GM23338 (cell line): Measurements from ENCODE around the gene ZNF525. TPM values are rescaled to one million over a fixed set of nuclear protein-coding genes. Genes with fewer than 3 reads are reported as not detected.

Source experiments
- ATAC-seq: fragments of 200-7000 bp; cut with Tn5 transposase; 3 replicates; pipeline ENCODE4 v1.9.1; 2020
- DNase-seq: peaks from one replicate; pipeline ENCODE4 v3.0.0-alpha.2; 2015; ENCODE audit warnings: low spot score
- H2AFZ ChIP-seq: fragments of 200-600 bp; sonication (generic); 2 replicates; pipeline ENCODE4 v1.8.0; 2016; ENCODE audit warnings: antibody characterized with exemption, mild to moderate bottlenecking, moderate library complexity
- H3F3A ChIP-seq: fragments of 200-600 bp; sonication (generic); replicated peaks from 2 replicates; pipeline ENCODE4 v1.8.0; 2017; ENCODE audit warnings: antibody characterized with exemption, mixed run types, low read depth
- H3K27ac ChIP-seq: fragments of 200-600 bp; sonication (generic); 2 replicates; pipeline ENCODE4 v1.6.1; 2016; ENCODE audit warnings: low read depth
- H3K27me3 ChIP-seq: fragments of 200-600 bp; sonication (generic); 2 replicates; pipeline ENCODE4 v1.8.0; 2016; ENCODE audit warnings: mild to moderate bottlenecking, mixed run types, moderate library complexity; ENCODE audit not compliant: insufficient read depth
- H3K36me3 ChIP-seq: fragments of 200-600 bp; sonication (generic); 2 replicates; pipeline ENCODE4 v1.8.0; 2016; ENCODE audit warnings: mild to moderate bottlenecking; ENCODE audit not compliant: insufficient read depth
- H3K4me1 ChIP-seq: fragments of 200-600 bp; sonication (generic); 2 replicates; pipeline ENCODE4 v1.8.0; 2016; ENCODE audit warnings: mild to moderate bottlenecking, moderate library complexity; ENCODE audit not compliant: insufficient read depth
- H3K4me2 ChIP-seq: fragments of 200-600 bp; sonication (generic); 2 replicates; pipeline ENCODE4 v1.7.1; 2017; ENCODE audit warnings: mixed run types
- H3K4me3 ChIP-seq: fragments of 200-600 bp; sonication (generic); 2 replicates; pipeline ENCODE4 v1.6.1; 2016; ENCODE audit warnings: mixed run types
- H3K79me2 ChIP-seq: fragments of 200-600 bp; sonication (generic); replicated peaks from 2 replicates; pipeline ENCODE4 v1.8.0; 2017; ENCODE audit warnings: mild to moderate bottlenecking; ENCODE audit not compliant: insufficient read depth
- H3K9me2 ChIP-seq: fragments of 200-600 bp; sonication (generic); 2 replicates; pipeline ENCODE4 v1.8.0; 2017; ENCODE audit not compliant: insufficient read depth
- H4K20me1 ChIP-seq: fragments of 200-600 bp; sonication (generic); replicated peaks from 2 replicates; pipeline ENCODE4 v1.8.0; 2017; ENCODE audit warnings: mild to moderate bottlenecking; ENCODE audit not compliant: insufficient read depth
- H3K27ac Mint-ChIP-seq: 2 replicates; pipeline ENCODE4 v1.8.0; 2020; ENCODE audit warnings: inconsistent platforms, mild to moderate bottlenecking, moderate library complexity, mixed read lengths
- H3K27me3 Mint-ChIP-seq: 3 replicates; pipeline ENCODE4 v1.8.0; 2022; ENCODE audit warnings: low read depth, mild to moderate bottlenecking, moderate library complexity, mixed read lengths, inconsistent platforms; ENCODE audit not compliant: insufficient read depth, poor library complexity
- H3K36me3 Mint-ChIP-seq: 3 replicates; pipeline ENCODE4 v1.8.0; 2021; ENCODE audit warnings: low read depth, mild to moderate bottlenecking, inconsistent platforms, moderate library complexity, mixed read lengths
- H3K4me1 Mint-ChIP-seq: 3 replicates; pipeline ENCODE4 v1.8.0; 2020; ENCODE audit warnings: mild to moderate bottlenecking, inconsistent platforms, mixed read lengths
- H3K4me3 Mint-ChIP-seq: 3 replicates; pipeline ENCODE4 v1.8.0; 2021; ENCODE audit warnings: moderate library complexity, mild to moderate bottlenecking, inconsistent platforms, mixed read lengths
- H3K9me3 Mint-ChIP-seq: 3 replicates; pipeline ENCODE4 v1.8.0; 2020; ENCODE audit warnings: moderate library complexity, mild to moderate bottlenecking, inconsistent platforms, mixed read lengths
- CREB1 ChIP-seq: fragments of 250-450 bp; sonication (Bioruptor Pico); IDR thresholded peaks from 2 replicates; pipeline ENCODE4 v1.5.0; 2020; ENCODE audit warnings: low read depth, mild to moderate bottlenecking, moderate library complexity
- NANOG ChIP-seq: IDR thresholded peaks from 2 replicates; pipeline ENCODE4 v1.6.1; 2016; ENCODE audit warnings: antibody characterized with exemption, borderline replicate concordance
- STAT1 ChIP-seq: IDR thresholded peaks from one replicate; pipeline ENCODE4 v1.6.1; 2016; ENCODE audit warnings: antibody characterized with exemption; ENCODE audit not compliant: unreplicated experiment
- ZNF114 ChIP-seq: fragments of 250-450 bp; sonication (Bioruptor Pico); IDR thresholded peaks from 2 replicates; pipeline ENCODE4 v1.5.0; 2020; ENCODE audit warnings: mild to moderate bottlenecking, moderate library complexity
- ZNF331 ChIP-seq: fragments of 250-450 bp; sonication (Bioruptor Pico); IDR thresholded peaks from 2 replicates; pipeline ENCODE4 v1.5.0; 2020; ENCODE audit warnings: low read depth, mild to moderate bottlenecking, moderate library complexity
- polyA plus RNA-seq: library from polyadenylated mRNA; unstranded; fragments of >200 nt; fragmentation: Nextera tagmentation; extraction: Ambion mirVana; gene quantifications from 2 replicates; pipeline ENCODE4 v1.2.1, GENCODE V29; 2016
- total RNA-seq: library from RNA; depleted of rRNA; stranded (reverse); fragments of >200 nt; shearing (Covaris generic); gene quantifications from 2 replicates; pipeline ENCODE4 v1.2.3, GENCODE V29; 2014
- TF ChIP-seq, protein P1 (sequence below): IDR thresholded peaks from one replicate; pipeline ENCODE4 v1.6.1; 2018; ENCODE audit warnings: antibody characterized with exemption; ENCODE audit not compliant: unreplicated experiment
- TF ChIP-seq, protein P2 (sequence below): fragments of 250-450 bp; sonication (Bioruptor Pico); IDR thresholded peaks from 2 replicates; pipeline ENCODE4 v1.5.0; 2020; ENCODE audit warnings: mild to moderate bottlenecking, moderate library complexity
- TF ChIP-seq, protein P3 (sequence below), 2 experiments: fragments of 200-600 bp in 1 of 2; sonication (generic) in 1 of 2; conservative IDR thresholded peaks; 2 replicates each; pipeline versions ENCODE4 v1.5.1 to v1.6.1; 2016 to 2017; ENCODE audit warnings: antibody characterized with exemption in 2 of 2, low read depth in 2 of 2, mild to moderate bottlenecking in 2 of 2, moderate library complexity in 1 of 2
- TF ChIP-seq, protein P4 (sequence below): IDR thresholded peaks from 2 replicates; pipeline ENCODE4 v1.6.1; 2016; ENCODE audit warnings: antibody characterized with exemption

Gene ZNF525
- total and polyA plus RNA-seq, 2 experiments from 2014 or later: 39.3 to 99.8 TPM

DNA sequence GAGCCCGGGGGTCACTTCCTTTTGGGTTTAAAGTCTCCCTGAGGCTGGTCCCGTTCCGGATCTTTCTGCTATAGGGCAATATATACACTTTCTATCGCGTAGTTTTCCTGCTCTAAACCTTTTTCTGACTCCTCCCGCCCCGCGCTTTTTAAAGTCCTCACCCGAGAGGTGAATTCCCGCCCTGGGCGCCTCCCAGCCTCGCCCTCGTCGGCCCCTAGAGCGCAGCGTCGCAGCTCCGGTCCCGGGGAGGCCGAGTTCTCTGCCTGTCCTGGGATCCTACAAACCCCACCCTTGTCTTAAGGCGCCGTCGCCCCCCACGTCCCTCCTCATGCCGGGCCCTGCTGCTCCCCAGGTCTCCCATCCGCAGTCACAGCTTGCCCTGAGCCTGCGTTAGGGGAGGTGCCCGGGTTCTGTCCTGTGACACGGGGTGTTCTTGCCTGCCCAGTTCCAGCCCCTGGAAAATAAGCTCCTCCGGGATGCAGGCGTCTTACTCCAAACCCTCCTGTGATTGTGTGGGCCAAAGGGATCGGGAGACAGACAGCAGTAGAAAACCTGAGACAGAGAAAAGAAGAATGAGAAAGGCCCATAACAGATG is 491 bp downstream of the ZNF525 start:
- no peaks in the 10 kb centered on the region for H3K9me2 ChIP-seq
- peak overlapping the region; percentile 97 for H3K4me3 ChIP-seq
- no peaks in the 10 kb centered on the region for H3K9me3 Mint-ChIP-seq
- DNase-seq (peak; percentile 68), ATAC-seq (peak; percentile 62)
- H3K79me2 ChIP-seq: peaks cover 41% of the 10 kb centered on the region
- H3K4me3 Mint-ChIP-seq: peak overlapping the region; percentile 93
- H3K27me3 Mint-ChIP-seq: peaks cover 17% of the 10 kb centered on the region
- H3K4me1 ChIP-seq: peaks cover 40% of the 10 kb centered on the region
- peak overlapping the region; percentile 78 for H3K27ac Mint-ChIP-seq
- no peaks in the 10 kb centered on the region for H3K36me3 ChIP-seq
- no peaks in the 10 kb centered on the region for H3K27me3 ChIP-seq
- peaks cover 8% of the 10 kb centered on the region for H3K36me3 Mint-ChIP-seq
- peaks cover 14% of the 10 kb centered on the region for H4K20me1 ChIP-seq
- peaks cover 8% of the 10 kb centered on the region for H3F3A ChIP-seq
- peak overlapping the region; percentile 91; the same call in 1 of the 2 replicates for H2AFZ ChIP-seq
- peak overlapping the region; percentile 97 for H3K4me2 ChIP-seq
- H3K4me1 Mint-ChIP-seq: peaks cover 46% of the 10 kb centered on the region
- H3K27ac ChIP-seq: 0 out of 2 replicates have a peak overlapping the region, but pooled peaks have one; percentile 79
- TF ChIP-seq, protein P1, sequence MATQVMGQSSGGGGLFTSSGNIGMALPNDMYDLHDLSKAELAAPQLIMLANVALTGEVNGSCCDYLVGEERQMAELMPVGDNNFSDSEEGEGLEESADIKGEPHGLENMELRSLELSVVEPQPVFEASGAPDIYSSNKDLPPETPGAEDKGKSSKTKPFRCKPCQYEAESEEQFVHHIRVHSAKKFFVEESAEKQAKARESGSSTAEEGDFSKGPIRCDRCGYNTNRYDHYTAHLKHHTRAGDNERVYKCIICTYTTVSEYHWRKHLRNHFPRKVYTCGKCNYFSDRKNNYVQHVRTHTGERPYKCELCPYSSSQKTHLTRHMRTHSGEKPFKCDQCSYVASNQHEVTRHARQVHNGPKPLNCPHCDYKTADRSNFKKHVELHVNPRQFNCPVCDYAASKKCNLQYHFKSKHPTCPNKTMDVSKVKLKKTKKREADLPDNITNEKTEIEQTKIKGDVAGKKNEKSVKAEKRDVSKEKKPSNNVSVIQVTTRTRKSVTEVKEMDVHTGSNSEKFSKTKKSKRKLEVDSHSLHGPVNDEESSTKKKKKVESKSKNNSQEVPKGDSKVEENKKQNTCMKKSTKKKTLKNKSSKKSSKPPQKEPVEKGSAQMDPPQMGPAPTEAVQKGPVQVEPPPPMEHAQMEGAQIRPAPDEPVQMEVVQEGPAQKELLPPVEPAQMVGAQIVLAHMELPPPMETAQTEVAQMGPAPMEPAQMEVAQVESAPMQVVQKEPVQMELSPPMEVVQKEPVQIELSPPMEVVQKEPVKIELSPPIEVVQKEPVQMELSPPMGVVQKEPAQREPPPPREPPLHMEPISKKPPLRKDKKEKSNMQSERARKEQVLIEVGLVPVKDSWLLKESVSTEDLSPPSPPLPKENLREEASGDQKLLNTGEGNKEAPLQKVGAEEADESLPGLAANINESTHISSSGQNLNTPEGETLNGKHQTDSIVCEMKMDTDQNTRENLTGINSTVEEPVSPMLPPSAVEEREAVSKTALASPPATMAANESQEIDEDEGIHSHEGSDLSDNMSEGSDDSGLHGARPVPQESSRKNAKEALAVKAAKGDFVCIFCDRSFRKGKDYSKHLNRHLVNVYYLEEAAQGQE: no peak
- TF ChIP-seq CREB1 (no peak), STAT1 (no peak), NANOG (no peak), ZNF114 (CRISPR knock-in tag) (no peak), ZNF331 (CRISPR knock-in tag) (no peak)
- TF ChIP-seq, protein P2, sequence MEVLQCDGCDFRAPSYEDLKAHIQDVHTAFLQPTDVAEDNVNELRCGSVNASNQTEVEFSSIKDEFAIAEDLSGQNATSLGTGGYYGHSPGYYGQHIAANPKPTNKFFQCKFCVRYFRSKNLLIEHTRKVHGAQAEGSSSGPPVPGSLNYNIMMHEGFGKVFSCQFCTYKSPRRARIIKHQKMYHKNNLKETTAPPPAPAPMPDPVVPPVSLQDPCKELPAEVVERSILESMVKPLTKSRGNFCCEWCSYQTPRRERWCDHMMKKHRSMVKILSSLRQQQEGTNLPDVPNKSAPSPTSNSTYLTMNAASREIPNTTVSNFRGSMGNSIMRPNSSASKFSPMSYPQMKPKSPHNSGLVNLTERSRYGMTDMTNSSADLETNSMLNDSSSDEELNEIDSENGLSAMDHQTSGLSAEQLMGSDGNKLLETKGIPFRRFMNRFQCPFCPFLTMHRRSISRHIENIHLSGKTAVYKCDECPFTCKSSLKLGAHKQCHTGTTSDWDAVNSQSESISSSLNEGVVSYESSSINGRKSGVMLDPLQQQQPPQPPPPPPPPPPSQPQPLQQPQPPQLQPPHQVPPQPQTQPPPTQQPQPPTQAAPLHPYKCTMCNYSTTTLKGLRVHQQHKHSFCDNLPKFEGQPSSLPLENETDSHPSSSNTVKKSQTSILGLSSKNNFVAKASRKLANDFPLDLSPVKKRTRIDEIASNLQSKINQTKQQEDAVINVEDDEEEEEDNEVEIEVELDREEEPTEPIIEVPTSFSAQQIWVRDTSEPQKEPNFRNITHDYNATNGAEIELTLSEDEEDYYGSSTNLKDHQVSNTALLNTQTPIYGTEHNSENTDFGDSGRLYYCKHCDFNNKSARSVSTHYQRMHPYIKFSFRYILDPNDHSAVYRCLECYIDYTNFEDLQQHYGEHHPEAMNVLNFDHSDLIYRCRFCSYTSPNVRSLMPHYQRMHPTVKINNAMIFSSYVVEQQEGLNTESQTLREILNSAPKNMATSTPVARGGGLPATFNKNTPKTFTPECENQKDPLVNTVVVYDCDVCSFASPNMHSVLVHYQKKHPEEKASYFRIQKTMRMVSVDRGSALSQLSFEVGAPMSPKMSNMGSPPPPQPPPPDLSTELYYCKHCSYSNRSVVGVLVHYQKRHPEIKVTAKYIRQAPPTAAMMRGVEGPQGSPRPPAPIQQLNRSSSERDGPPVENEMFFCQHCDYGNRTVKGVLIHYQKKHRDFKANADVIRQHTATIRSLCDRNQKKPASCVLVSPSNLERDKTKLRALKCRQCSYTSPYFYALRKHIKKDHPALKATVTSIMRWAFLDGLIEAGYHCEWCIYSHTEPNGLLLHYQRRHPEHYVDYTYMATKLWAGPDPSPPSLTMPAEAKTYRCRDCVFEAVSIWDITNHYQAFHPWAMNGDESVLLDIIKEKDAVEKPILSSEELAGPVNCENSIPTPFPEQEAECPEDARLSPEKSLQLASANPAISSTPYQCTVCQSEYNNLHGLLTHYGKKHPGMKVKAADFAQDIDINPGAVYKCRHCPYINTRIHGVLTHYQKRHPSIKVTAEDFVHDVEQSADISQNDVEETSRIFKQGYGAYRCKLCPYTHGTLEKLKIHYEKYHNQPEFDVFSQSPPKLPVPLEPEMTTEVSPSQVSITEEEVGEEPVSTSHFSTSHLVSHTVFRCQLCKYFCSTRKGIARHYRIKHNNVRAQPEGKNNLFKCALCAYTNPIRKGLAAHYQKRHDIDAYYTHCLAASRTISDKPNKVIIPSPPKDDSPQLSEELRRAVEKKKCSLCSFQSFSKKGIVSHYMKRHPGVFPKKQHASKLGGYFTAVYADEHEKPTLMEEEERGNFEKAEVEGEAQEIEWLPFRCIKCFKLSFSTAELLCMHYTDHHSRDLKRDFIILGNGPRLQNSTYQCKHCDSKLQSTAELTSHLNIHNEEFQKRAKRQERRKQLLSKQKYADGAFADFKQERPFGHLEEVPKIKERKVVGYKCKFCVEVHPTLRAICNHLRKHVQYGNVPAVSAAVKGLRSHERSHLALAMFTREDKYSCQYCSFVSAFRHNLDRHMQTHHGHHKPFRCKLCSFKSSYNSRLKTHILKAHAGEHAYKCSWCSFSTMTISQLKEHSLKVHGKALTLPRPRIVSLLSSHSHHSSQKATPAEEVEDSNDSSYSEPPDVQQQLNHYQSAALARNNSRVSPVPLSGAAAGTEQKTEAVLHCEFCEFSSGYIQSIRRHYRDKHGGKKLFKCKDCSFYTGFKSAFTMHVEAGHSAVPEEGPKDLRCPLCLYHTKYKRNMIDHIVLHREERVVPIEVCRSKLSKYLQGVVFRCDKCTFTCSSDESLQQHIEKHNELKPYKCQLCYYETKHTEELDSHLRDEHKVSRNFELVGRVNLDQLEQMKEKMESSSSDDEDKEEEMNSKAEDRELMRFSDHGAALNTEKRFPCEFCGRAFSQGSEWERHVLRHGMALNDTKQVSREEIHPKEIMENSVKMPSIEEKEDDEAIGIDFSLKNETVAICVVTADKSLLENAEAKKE: no peak
- TF ChIP-seq, protein P3, sequence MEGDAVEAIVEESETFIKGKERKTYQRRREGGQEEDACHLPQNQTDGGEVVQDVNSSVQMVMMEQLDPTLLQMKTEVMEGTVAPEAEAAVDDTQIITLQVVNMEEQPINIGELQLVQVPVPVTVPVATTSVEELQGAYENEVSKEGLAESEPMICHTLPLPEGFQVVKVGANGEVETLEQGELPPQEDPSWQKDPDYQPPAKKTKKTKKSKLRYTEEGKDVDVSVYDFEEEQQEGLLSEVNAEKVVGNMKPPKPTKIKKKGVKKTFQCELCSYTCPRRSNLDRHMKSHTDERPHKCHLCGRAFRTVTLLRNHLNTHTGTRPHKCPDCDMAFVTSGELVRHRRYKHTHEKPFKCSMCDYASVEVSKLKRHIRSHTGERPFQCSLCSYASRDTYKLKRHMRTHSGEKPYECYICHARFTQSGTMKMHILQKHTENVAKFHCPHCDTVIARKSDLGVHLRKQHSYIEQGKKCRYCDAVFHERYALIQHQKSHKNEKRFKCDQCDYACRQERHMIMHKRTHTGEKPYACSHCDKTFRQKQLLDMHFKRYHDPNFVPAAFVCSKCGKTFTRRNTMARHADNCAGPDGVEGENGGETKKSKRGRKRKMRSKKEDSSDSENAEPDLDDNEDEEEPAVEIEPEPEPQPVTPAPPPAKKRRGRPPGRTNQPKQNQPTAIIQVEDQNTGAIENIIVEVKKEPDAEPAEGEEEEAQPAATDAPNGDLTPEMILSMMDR (conservative IDR thresholded peaks at IDR 0.05; ENCODE audit: low read depth in 2 of 2): no peak
- TF ChIP-seq, protein P4, sequence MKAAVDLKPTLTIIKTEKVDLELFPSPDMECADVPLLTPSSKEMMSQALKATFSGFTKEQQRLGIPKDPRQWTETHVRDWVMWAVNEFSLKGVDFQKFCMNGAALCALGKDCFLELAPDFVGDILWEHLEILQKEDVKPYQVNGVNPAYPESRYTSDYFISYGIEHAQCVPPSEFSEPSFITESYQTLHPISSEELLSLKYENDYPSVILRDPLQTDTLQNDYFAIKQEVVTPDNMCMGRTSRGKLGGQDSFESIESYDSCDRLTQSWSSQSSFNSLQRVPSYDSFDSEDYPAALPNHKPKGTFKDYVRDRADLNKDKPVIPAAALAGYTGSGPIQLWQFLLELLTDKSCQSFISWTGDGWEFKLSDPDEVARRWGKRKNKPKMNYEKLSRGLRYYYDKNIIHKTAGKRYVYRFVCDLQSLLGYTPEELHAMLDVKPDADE: no peak
